HEK293 (cell line): ENCODE measurements around the gene BORCS6.
A peak's percentile ranks its signal among the peaks of the same experiment; 100 is the strongest.

ENCODE experiments used
- BCL11B ChIP-seq: fragments of 450-650 bp; formaldehyde crosslinking; IDR thresholded peaks from 2 replicates; pipeline ENCODE4 v1.5.1; 2016; ENCODE audit warnings: low read depth, missing biosample characterization, missing genetic modification characterization
- FEZF1 ChIP-seq: fragments of 450-650 bp; formaldehyde crosslinking; IDR thresholded peaks from 2 replicates; pipeline ENCODE4 v1.5.1; 2016; ENCODE audit warnings: missing biosample characterization, missing genetic modification characterization
- IKZF3 ChIP-seq: fragments of 450-650 bp; IDR thresholded peaks from 2 replicates; pipeline ENCODE4 v1.5.0; 2018; ENCODE audit warnings: missing biosample characterization, mild to moderate bottlenecking, missing genetic modification characterization, moderate library complexity
- KLF10 ChIP-seq: fragments of 450-650 bp; IDR thresholded peaks from 2 replicates; pipeline ENCODE4 v1.5.1; 2018; ENCODE audit warnings: missing biosample characterization, mild to moderate bottlenecking, missing genetic modification characterization
- SETDB1 ChIP-seq: IDR thresholded peaks from one replicate; pipeline ENCODE4 v1.6.1; 2017; ENCODE audit warnings: mild to moderate bottlenecking, low read length, moderate library complexity, mixed read lengths; ENCODE audit not compliant: insufficient read length
- YY1 ChIP-seq: fragments of 450-650 bp; formaldehyde crosslinking; IDR thresholded peaks from 2 replicates; pipeline ENCODE4 v1.5.1; 2018; ENCODE audit warnings: missing biosample characterization, missing genetic modification characterization
- ZBTB17 ChIP-seq: fragments of 450-650 bp; formaldehyde crosslinking; IDR thresholded peaks from 2 replicates; pipeline ENCODE4 v1.5.1; 2016; ENCODE audit warnings: missing biosample characterization, missing genetic modification characterization
- ZBTB21 ChIP-seq: fragments of 450-650 bp; formaldehyde crosslinking; IDR thresholded peaks from 2 replicates; pipeline ENCODE4 v1.5.1; 2017; ENCODE audit warnings: missing biosample characterization, missing genetic modification characterization
- ZFP3 ChIP-seq: fragments of 450-650 bp; formaldehyde crosslinking; IDR thresholded peaks from 2 replicates; pipeline ENCODE4 v1.5.1; 2016; ENCODE audit warnings: low read depth, missing biosample characterization, missing genetic modification characterization
- ZNF16 ChIP-seq: fragments of 450-650 bp; formaldehyde crosslinking; IDR thresholded peaks from 2 replicates; pipeline ENCODE4 v1.5.1; 2016; ENCODE audit warnings: low read depth, missing biosample characterization, missing genetic modification characterization
- ZNF184 ChIP-seq: fragments of 450-650 bp; IDR thresholded peaks from 2 replicates; pipeline ENCODE4 v1.5.1; 2018; ENCODE audit warnings: missing biosample characterization, mild to moderate bottlenecking, missing genetic modification characterization
- ZNF221 ChIP-seq: fragments of 450-650 bp; formaldehyde crosslinking; IDR thresholded peaks from 2 replicates; pipeline ENCODE4 v1.5.1; 2017; ENCODE audit warnings: missing biosample characterization, missing genetic modification characterization, borderline replicate concordance
- ZNF350 ChIP-seq: fragments of 450-650 bp; formaldehyde crosslinking; IDR thresholded peaks from 2 replicates; pipeline ENCODE4 v1.5.0; 2017; ENCODE audit warnings: missing biosample characterization, mild to moderate bottlenecking, missing genetic modification characterization
- ZNF354C ChIP-seq: fragments of 450-650 bp; formaldehyde crosslinking; IDR thresholded peaks from 2 replicates; pipeline ENCODE4 v1.5.1; 2016; ENCODE audit warnings: missing biosample characterization, missing genetic modification characterization, low read depth, borderline replicate concordance
- ZNF423 ChIP-seq: fragments of 450-650 bp; formaldehyde crosslinking; IDR thresholded peaks from 2 replicates; pipeline ENCODE4 v1.5.1; 2016; ENCODE audit warnings: missing biosample characterization, missing genetic modification characterization
- ZNF433 ChIP-seq: fragments of 450-650 bp; formaldehyde crosslinking; IDR thresholded peaks from 2 replicates; pipeline ENCODE4 v1.5.1; 2016; ENCODE audit warnings: missing biosample characterization, missing genetic modification characterization, low read depth
- ZNF529 ChIP-seq: fragments of 450-650 bp; formaldehyde crosslinking; IDR thresholded peaks from 2 replicates; pipeline ENCODE4 v1.5.1; 2017; ENCODE audit warnings: missing genetic modification characterization, missing biosample characterization; ENCODE audit not compliant: insufficient replicate concordance
- ZNF544 ChIP-seq: fragments of 450-650 bp; formaldehyde crosslinking; IDR thresholded peaks from 2 replicates; pipeline ENCODE4 v1.5.0; 2017; ENCODE audit warnings: missing biosample characterization, missing genetic modification characterization
- ZNF555 ChIP-seq: fragments of 450-650 bp; formaldehyde crosslinking; conservative IDR thresholded peaks from 2 replicates; pipeline ENCODE4 v1.5.1; 2017; ENCODE audit warnings: missing biosample characterization, mild to moderate bottlenecking, missing genetic modification characterization, inconsistent platforms
- ZNF670 ChIP-seq: fragments of 450-650 bp; formaldehyde crosslinking; IDR thresholded peaks from 2 replicates; pipeline ENCODE4 v1.5.1; 2016; ENCODE audit warnings: missing biosample characterization, missing genetic modification characterization, low read depth
- ZNF776 ChIP-seq: fragments of 450-650 bp; formaldehyde crosslinking; IDR thresholded peaks from 2 replicates; pipeline ENCODE4 v1.5.0; 2017; ENCODE audit warnings: missing biosample characterization, missing genetic modification characterization, borderline replicate concordance
- ZNF777 ChIP-seq: fragments of 450-650 bp; formaldehyde crosslinking; IDR thresholded peaks from 2 replicates; pipeline ENCODE4 v1.5.1; 2017; ENCODE audit warnings: missing biosample characterization, missing genetic modification characterization, borderline replicate concordance
- ZSCAN16 ChIP-seq: fragments of 450-650 bp; formaldehyde crosslinking; IDR thresholded peaks from 2 replicates; pipeline ENCODE4 v1.5.1; 2016; ENCODE audit warnings: missing biosample characterization, missing genetic modification characterization
- ZSCAN23 ChIP-seq: fragments of 450-650 bp; formaldehyde crosslinking; IDR thresholded peaks from 2 replicates; pipeline ENCODE4 v1.5.1; 2016; ENCODE audit warnings: missing biosample characterization, missing genetic modification characterization
- TF ChIP-seq, protein P1 (sequence below): fragments of 450-650 bp; formaldehyde crosslinking; IDR thresholded peaks from 2 replicates; pipeline ENCODE4 v1.5.1; 2017; ENCODE audit warnings: missing biosample characterization, mild to moderate bottlenecking, missing genetic modification characterization, moderate library complexity
- TF ChIP-seq, protein P2 (sequence below): fragments of 450-650 bp; formaldehyde crosslinking; IDR thresholded peaks from 2 replicates; pipeline ENCODE4; 2016; ENCODE audit warnings: missing biosample characterization, missing genetic modification characterization
- TF ChIP-seq, protein P3 (sequence below): fragments of 450-650 bp; formaldehyde crosslinking; IDR thresholded peaks from 2 replicates; pipeline ENCODE4 v1.5.1; 2016; ENCODE audit warnings: missing biosample characterization, missing genetic modification characterization, low read depth
- TF ChIP-seq, protein P4 (sequence below): fragments of 450-650 bp; formaldehyde crosslinking; IDR thresholded peaks from 2 replicates; pipeline ENCODE4 v1.5.1; 2017; ENCODE audit warnings: missing biosample characterization, missing genetic modification characterization
- TF ChIP-seq, protein P5 (sequence below): fragments of 450-650 bp; formaldehyde crosslinking; IDR thresholded peaks from 2 replicates; pipeline ENCODE4 v1.5.1; 2016; ENCODE audit warnings: missing biosample characterization, missing genetic modification characterization
- TF ChIP-seq, protein P6 (sequence below): fragments of 450-650 bp; formaldehyde crosslinking; IDR thresholded peaks from 2 replicates; pipeline ENCODE4 v1.5.1; 2016; ENCODE audit warnings: missing biosample characterization, missing genetic modification characterization

The BORCS6 gene

DNA sequence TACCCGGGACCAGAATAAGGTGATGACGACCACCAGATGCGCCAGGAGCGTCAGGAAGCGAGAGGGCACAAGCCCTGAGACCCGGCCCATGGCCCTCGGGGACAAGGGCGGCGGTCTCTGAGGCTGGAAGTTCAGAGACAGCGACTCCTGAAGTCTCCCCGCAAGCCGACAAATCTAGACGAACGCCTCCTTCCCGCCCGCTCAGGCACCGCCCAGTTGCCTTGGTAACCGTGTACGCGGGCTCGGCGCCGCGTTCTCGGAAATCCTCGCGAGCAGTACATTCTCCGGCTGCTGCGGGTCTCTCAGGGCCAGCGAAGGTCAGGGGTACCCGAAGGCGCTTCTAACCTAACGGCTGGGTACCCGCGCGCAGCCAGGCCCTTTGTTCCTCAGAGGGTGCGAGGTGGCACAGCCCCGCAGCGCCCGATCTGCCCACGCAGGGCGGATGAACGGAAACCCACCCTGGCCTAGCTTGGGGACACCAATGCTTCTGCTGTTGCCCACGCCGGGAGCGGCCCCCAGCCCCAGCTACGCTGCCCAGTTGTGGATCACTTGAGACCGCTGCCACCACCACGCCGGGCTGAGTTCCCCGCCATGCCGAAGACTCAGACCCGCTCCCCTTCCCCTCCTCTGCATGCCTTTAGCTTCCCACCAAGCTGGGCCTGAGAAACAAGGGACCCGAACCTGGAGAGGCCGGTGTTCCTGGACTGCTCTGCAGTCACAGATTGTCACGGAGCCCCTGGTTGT lies 13.6 kb downstream of the BORCS6 start, which contains the start of gene TMEM107 (continued):
- TF ChIP-seq, protein P1, sequence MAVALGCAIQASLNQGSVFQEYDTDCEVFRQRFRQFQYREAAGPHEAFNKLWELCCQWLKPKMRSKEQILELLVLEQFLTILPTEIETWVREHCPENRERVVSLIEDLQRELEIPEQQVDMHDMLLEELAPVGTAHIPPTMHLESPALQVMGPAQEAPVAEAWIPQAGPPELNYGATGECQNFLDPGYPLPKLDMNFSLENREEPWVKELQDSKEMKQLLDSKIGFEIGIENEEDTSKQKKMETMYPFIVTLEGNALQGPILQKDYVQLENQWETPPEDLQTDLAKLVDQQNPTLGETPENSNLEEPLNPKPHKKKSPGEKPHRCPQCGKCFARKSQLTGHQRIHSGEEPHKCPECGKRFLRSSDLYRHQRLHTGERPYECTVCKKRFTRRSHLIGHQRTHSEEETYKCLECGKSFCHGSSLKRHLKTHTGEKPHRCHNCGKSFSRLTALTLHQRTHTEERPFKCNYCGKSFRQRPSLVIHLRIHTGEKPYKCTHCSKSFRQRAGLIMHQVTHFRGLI (tag by site-specific recombination): no peak
- TF ChIP-seq, protein P2, sequence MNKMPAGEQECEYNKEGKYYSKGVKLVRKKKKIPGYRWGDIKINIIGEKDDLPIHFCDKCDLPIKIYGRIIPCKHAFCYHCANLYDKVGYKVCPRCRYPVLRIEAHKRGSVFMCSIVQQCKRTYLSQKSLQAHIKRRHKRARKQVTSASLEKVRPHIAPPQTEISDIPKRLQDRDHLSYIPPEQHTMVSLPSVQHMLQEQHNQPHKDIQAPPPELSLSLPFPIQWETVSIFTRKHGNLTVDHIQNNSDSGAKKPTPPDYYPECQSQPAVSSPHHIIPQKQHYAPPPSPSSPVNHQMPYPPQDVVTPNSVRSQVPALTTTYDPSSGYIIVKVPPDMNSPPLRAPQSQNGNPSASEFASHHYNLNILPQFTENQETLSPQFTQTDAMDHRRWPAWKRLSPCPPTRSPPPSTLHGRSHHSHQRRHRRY (tag by site-specific recombination): no peak
- TF ChIP-seq ZNF354C (tag by site-specific recombination): no peak
- TF ChIP-seq ZFP3 (tag by site-specific recombination): no peak
- peak; percentile 55; the same call in 1 of the 2 replicates for TF ChIP-seq BCL11B
- no peak for TF ChIP-seq ZNF350 (tag by site-specific recombination)
- TF ChIP-seq ZNF423 (tag by site-specific recombination): no peak
- TF ChIP-seq, protein P3, sequence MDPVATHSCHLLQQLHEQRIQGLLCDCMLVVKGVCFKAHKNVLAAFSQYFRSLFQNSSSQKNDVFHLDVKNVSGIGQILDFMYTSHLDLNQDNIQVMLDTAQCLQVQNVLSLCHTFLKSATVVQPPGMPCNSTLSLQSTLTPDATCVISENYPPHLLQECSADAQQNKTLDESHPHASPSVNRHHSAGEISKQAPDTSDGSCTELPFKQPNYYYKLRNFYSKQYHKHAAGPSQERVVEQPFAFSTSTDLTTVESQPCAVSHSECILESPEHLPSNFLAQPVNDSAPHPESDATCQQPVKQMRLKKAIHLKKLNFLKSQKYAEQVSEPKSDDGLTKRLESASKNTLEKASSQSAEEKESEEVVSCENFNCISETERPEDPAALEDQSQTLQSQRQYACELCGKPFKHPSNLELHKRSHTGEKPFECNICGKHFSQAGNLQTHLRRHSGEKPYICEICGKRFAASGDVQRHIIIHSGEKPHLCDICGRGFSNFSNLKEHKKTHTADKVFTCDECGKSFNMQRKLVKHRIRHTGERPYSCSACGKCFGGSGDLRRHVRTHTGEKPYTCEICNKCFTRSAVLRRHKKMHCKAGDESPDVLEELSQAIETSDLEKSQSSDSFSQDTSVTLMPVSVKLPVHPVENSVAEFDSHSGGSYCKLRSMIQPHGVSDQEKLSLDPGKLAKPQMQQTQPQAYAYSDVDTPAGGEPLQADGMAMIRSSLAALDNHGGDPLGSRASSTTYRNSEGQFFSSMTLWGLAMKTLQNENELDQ (tag by site-specific recombination): no peak
- no peak for TF ChIP-seq SETDB1
- TF ChIP-seq ZNF433: no peak
- TF ChIP-seq ZNF776 (tag by site-specific recombination): no peak
- TF ChIP-seq, protein P4, sequence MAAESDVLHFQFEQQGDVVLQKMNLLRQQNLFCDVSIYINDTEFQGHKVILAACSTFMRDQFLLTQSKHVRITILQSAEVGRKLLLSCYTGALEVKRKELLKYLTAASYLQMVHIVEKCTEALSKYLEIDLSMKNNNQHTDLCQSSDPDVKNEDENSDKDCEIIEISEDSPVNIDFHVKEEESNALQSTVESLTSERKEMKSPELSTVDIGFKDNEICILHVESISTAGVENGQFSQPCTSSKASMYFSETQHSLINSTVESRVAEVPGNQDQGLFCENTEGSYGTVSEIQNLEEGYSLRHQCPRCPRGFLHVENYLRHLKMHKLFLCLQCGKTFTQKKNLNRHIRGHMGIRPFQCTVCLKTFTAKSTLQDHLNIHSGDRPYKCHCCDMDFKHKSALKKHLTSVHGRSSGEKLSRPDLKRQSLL (tag by site-specific recombination): no peak
- peak; percentile 52 for TF ChIP-seq KLF10 (tag by site-specific recombination)
- TF ChIP-seq ZBTB17 (tag by site-specific recombination): peak; percentile 82
- no peak for TF ChIP-seq ZSCAN16
- no peak for TF ChIP-seq ZNF221
- TF ChIP-seq IKZF3: no peak
- no peak for TF ChIP-seq ZNF670 (tag by site-specific recombination)
- TF ChIP-seq ZNF777 (tag by site-specific recombination): no peak
- peak; percentile 14; the same call in 1 of the 2 replicates for TF ChIP-seq ZBTB21
- no peak for TF ChIP-seq FEZF1 (tag by site-specific recombination)
- TF ChIP-seq, protein P5, sequence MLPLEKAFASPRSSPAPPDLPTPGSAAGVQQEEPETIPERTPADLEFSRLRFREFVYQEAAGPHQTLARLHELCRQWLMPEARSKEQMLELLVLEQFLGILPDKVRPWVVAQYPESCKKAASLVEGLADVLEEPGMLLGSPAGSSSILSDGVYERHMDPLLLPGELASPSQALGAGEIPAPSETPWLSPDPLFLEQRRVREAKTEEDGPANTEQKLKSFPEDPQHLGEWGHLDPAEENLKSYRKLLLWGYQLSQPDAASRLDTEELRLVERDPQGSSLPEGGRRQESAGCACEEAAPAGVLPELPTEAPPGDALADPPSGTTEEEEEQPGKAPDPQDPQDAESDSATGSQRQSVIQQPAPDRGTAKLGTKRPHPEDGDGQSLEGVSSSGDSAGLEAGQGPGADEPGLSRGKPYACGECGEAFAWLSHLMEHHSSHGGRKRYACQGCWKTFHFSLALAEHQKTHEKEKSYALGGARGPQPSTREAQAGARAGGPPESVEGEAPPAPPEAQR (tag by site-specific recombination): no peak
- TF ChIP-seq ZNF544 (tag by site-specific recombination): no peak
- no peak for TF ChIP-seq ZNF184 (tag by site-specific recombination)
- no peak for TF ChIP-seq ZNF555
- TF ChIP-seq ZNF16 (tag by site-specific recombination): no peak
- no peak for TF ChIP-seq ZNF529
- TF ChIP-seq, protein P6, sequence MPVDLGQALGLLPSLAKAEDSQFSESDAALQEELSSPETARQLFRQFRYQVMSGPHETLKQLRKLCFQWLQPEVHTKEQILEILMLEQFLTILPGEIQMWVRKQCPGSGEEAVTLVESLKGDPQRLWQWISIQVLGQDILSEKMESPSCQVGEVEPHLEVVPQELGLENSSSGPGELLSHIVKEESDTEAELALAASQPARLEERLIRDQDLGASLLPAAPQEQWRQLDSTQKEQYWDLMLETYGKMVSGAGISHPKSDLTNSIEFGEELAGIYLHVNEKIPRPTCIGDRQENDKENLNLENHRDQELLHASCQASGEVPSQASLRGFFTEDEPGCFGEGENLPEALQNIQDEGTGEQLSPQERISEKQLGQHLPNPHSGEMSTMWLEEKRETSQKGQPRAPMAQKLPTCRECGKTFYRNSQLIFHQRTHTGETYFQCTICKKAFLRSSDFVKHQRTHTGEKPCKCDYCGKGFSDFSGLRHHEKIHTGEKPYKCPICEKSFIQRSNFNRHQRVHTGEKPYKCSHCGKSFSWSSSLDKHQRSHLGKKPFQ: no peak
- TF ChIP-seq YY1: no peak; the same call in 1 of the 2 replicates
- TF ChIP-seq ZSCAN23 (tag by site-specific recombination): 0 out of 2 replicates have a peak, but pooled peaks have one; percentile 18
